ENCODE data around the gene CLRN3.

- TF ChIP-seq, protein P1, sequence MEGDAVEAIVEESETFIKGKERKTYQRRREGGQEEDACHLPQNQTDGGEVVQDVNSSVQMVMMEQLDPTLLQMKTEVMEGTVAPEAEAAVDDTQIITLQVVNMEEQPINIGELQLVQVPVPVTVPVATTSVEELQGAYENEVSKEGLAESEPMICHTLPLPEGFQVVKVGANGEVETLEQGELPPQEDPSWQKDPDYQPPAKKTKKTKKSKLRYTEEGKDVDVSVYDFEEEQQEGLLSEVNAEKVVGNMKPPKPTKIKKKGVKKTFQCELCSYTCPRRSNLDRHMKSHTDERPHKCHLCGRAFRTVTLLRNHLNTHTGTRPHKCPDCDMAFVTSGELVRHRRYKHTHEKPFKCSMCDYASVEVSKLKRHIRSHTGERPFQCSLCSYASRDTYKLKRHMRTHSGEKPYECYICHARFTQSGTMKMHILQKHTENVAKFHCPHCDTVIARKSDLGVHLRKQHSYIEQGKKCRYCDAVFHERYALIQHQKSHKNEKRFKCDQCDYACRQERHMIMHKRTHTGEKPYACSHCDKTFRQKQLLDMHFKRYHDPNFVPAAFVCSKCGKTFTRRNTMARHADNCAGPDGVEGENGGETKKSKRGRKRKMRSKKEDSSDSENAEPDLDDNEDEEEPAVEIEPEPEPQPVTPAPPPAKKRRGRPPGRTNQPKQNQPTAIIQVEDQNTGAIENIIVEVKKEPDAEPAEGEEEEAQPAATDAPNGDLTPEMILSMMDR (IDR thresholded peaks at IDR 0.05): no peak
- TF ChIP-seq EZH2 (IDR thresholded peaks at IDR 0.05; ENCODE audit: borderline replicate concordance, insufficient read depth, low read depth, low read length, poor library complexity, severe bottlenecking): no peak
Observed at GRCh38 chr10:127939786-127940330, 47.1 kb upstream of the CLRN3 start.

All from B cell (primary cell).